ENCODE measurements around the gene TGFBR3L. TPM values are rescaled to one million over a fixed set of nuclear protein-coding genes. Genes with fewer than 3 reads are reported as not detected.

Gene TGFBR3L
- total RNA-seq, 1 experiment from 2014 or later, result 9.8 TPM

DNA sequence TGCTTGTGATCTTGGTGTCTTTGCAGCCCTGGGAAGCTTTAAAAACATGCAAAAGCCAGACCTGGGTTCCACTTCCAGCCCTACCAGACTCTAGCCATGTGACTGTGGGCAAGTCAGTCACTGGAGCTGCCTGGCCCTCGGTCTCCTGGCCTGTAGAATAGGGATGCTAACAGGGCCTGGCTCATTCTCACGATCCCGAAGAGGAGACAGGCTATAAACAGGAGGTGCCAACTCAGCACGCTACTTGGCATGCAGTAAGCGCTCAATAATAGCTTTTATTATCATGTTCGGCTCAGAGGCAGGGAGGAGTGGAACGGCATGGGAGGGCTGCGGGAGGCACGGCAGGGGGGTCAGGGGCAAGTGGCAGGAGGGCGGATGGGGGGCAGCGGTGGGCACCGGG lies 9.6 kb downstream of the TGFBR3L start:
- peaks cover 16% of the 10 kb centered on the region for H3K4me1 Mint-ChIP-seq (ENCODE audit: low read depth, unreplicated experiment)
- peak overlapping the region; percentile 82 for H3K4me3 Mint-ChIP-seq (ENCODE audit: unreplicated experiment)
- no peak overlapping the region for H3K27ac Mint-ChIP-seq (ENCODE audit: unreplicated experiment)
- H3K36me3 ChIP-seq (ENCODE audit: control insufficient read depth, insufficient read depth, low read length), result no peaks in the 10 kb centered on the region
- peaks cover 61% of the 10 kb centered on the region for H3K36me3 Mint-ChIP-seq (ENCODE audit: insufficient read depth, unreplicated experiment)
- H3K9me3 Mint-ChIP-seq (ENCODE audit: unreplicated experiment), result no peaks in the 10 kb centered on the region
- no TSS peak for BruUV-seq (replicated peaks)
- peaks cover 19% of the 10 kb centered on the region for H3K4me1 ChIP-seq
- TF ChIP-seq CTCF (IDR thresholded peaks at IDR 0.05; ENCODE audit: insufficient read depth in 1 of 2, low read depth in 1 of 2, low read length in 1 of 2, severe bottlenecking in 1 of 2, unreplicated experiment in 1 of 2), result no peak
- ChIA-PET POLR2A (interaction anchor here (0.6 kb wide), 1 partner anchor 55 kb away, joined by 4 read pairs; no protein-coding TSS in a partner anchor), CTCF (no interaction called here)
- intact Hi-C loops (cut with micrococcal nuclease; ENCODE audit: unreplicated experiment), result no loop called here
- no peaks in the 10 kb centered on the region for H3K27me3 Mint-ChIP-seq (ENCODE audit: insufficient read depth, unreplicated experiment)
- H3K4me3 ChIP-seq (ENCODE audit: low read depth, low read length), result no peak overlapping the region
- no peak for DNase-seq
- H3K9me3 ChIP-seq, result no peaks in the 10 kb centered on the region
- no peaks in the 10 kb centered on the region for H3K27me3 ChIP-seq (replicated peaks; ENCODE audit: control insufficient read depth, insufficient read depth, low read length)

DNA sequence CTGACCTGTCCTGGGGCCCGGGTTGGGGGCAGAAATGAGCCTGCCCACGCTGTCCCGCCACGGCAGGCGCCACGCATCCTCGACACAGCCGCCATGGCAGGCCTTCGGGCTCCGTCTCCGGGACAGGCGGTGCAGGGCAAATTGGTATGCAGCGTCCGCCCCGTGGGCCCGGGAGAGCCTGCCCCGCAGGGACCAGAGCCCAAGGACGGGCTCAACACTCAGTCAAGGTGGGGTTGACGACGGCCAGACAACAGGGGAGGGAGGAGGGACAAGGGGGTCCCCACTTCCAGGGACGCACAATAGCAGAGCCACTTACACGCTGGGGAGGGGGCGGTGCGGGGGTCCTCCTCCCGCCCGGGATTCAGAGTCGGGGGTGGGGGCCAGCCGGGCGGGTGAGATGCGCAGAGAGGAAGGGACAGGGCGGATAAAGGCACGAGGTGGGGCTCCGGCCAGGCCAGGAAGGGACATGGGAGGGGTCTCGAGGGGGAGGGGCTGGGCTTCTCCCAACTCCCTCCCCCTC lies 10.1 kb downstream of the TGFBR3L start:
- Histone ChIP-seq H3K36me3 (ENCODE audit: control insufficient read depth, insufficient read depth, low read length) (no peaks in the 10 kb centered on the region), H3K4me1 (peaks cover 23% of the 10 kb centered on the region), H3K4me3 (ENCODE audit: low read depth, low read length) (no peak overlapping the region), H3K27me3 (replicated peaks; ENCODE audit: control insufficient read depth, insufficient read depth, low read length) (no peaks in the 10 kb centered on the region), H3K9me3 (no peaks in the 10 kb centered on the region)
- Mint-ChIP-seq H3K9me3 (ENCODE audit: unreplicated experiment) (no peaks in the 10 kb centered on the region), H3K4me1 (ENCODE audit: low read depth, unreplicated experiment) (peaks cover 13% of the 10 kb centered on the region), H3K27ac (ENCODE audit: unreplicated experiment) (no peak overlapping the region), H3K4me3 (ENCODE audit: unreplicated experiment) (peak overlapping the region; percentile 82), H3K27me3 (ENCODE audit: insufficient read depth, unreplicated experiment) (no peaks in the 10 kb centered on the region), H3K36me3 (ENCODE audit: insufficient read depth, unreplicated experiment) (peaks cover 62% of the 10 kb centered on the region)
- DNase-seq, result no peak
- ChIA-PET POLR2A (no interaction called here), CTCF (no interaction called here)
- TF ChIP-seq CTCF (IDR thresholded peaks at IDR 0.05; ENCODE audit: insufficient read depth in 1 of 2, low read depth in 1 of 2, low read length in 1 of 2, severe bottlenecking in 1 of 2, unreplicated experiment in 1 of 2), result no peak
- no TSS peak for BruUV-seq (replicated peaks)
- intact Hi-C loops (cut with micrococcal nuclease; ENCODE audit: unreplicated experiment), result loop anchor here (1.0 kb wide), 1 partner anchor 71 kb away; no protein-coding TSS in a partner anchor

- peak overlapping the region; percentile 28 for H3K4me3 ChIP-seq (ENCODE audit: low read depth, low read length)
- peak; percentile 84 for TF ChIP-seq CTCF (IDR thresholded peaks at IDR 0.05; ENCODE audit: insufficient read depth in 1 of 2, low read depth in 1 of 2, low read length in 1 of 2, severe bottlenecking in 1 of 2, unreplicated experiment in 1 of 2)
- no peaks in the 10 kb centered on the region for H3K9me3 ChIP-seq
- intact Hi-C loops (cut with micrococcal nuclease; ENCODE audit: unreplicated experiment), result loop anchor here (1.0 kb wide), 1 partner anchor 72 kb away; no protein-coding TSS in a partner anchor
- H3K36me3 Mint-ChIP-seq (ENCODE audit: insufficient read depth, unreplicated experiment), result peaks cover 59% of the 10 kb centered on the region
- no peaks in the 10 kb centered on the region for H3K36me3 ChIP-seq (ENCODE audit: control insufficient read depth, insufficient read depth, low read length)
- no TSS peak for BruUV-seq (replicated peaks)
- peaks cover 10% of the 10 kb centered on the region for H3K4me1 Mint-ChIP-seq (ENCODE audit: low read depth, unreplicated experiment)
- CTCF ChIA-PET, result no interaction called here
- DNase-seq, result peak; percentile 72 to 85
- peak overlapping the region; percentile 82 for H3K4me3 Mint-ChIP-seq (ENCODE audit: unreplicated experiment)
- H3K27me3 ChIP-seq (replicated peaks; ENCODE audit: control insufficient read depth, insufficient read depth, low read length), result no peaks in the 10 kb centered on the region
- no peak overlapping the region for H3K27ac Mint-ChIP-seq (ENCODE audit: unreplicated experiment)
- peaks cover 23% of the 10 kb centered on the region for H3K4me1 ChIP-seq
- POLR2A ChIA-PET, result no interaction called here
- H3K27me3 Mint-ChIP-seq (ENCODE audit: insufficient read depth, unreplicated experiment), result no peaks in the 10 kb centered on the region
- no peaks in the 10 kb centered on the region for H3K9me3 Mint-ChIP-seq (ENCODE audit: unreplicated experiment)
These were observed 10.7 kb downstream of the TGFBR3L start for GRCh38 chr19:7925171-7925851.
